ENCODE data around the gene PRKCE. TPM values are rescaled to one million over a fixed set of nuclear protein-coding genes. Genes with fewer than 3 reads are reported as not detected.

The PRKCE gene
- total RNA-seq, 1 experiment from 2014 or later, result 14.8 TPM

- no peak for ATAC-seq
- H3K4me3 ChIP-seq (replicated peaks in 1 of 2; ENCODE audit: low read depth in 1 of 2, low read length in 2 of 2), result no peak overlapping the region
- POLR2A ChIA-PET, result no interaction called here
- RAD21 ChIA-PET (ENCODE audit: low non-redundant PET in 1 of 2, low total read pairs in 2 of 2, uncharacterized antibody in 2 of 2, unreplicated experiment in 2 of 2), result no interaction called here
- H2AFZ ChIP-seq (ENCODE audit: low read depth, low read length, poor library complexity, severe bottlenecking), result no peak overlapping the region
- H3K27me3 ChIP-seq (ENCODE audit: insufficient read depth, low read length), result no peaks in the 10 kb centered on the region
- no peaks in the 10 kb centered on the region for H4K20me1 ChIP-seq (ENCODE audit: insufficient read depth)
- 0 out of 2 replicates have a peak, but pooled peaks cover 5% of the 10 kb centered on the region for H3K79me2 ChIP-seq (ENCODE audit: insufficient read depth, low read length)
- H3K27ac ChIP-seq (ENCODE audit: low read depth, low read length), result no peak overlapping the region
- TF ChIP-seq CBX3 (IDR thresholded peaks at IDR 0.05; ENCODE audit: low read depth) (no peak), ELF1 (IDR thresholded peaks at IDR 0.05; ENCODE audit: borderline replicate concordance, low read depth) (no peak), MAX (IDR thresholded peaks at IDR 0.05) (no peak), FOSL1 (IDR thresholded peaks at IDR 0.05; ENCODE audit: low read depth) (no peak), JUND (IDR thresholded peaks at IDR 0.05) (no peak), SRF (IDR thresholded peaks at IDR 0.05; ENCODE audit: low read depth) (no peak), ATF3 (IDR thresholded peaks at IDR 0.05) (no peak), SIN3A (IDR thresholded peaks at IDR 0.05; ENCODE audit: low read depth) (no peak), RAD21 (IDR thresholded peaks at IDR 0.05; ENCODE audit: low read depth) (no peak), YY1 (IDR thresholded peaks at IDR 0.05; ENCODE audit: extremely low read depth, insufficient replicate concordance, low read depth, low read length) (no peak), POLR2A (IDR thresholded peaks at IDR 0.05; ENCODE audit: borderline replicate concordance, extremely low read depth, insufficient read depth, insufficient read length) (no peak), TCF7L2 (IDR thresholded peaks at IDR 0.05; ENCODE audit: borderline replicate concordance, extremely low read depth, insufficient read depth, insufficient read length) (no peak), CEBPB (IDR thresholded peaks at IDR 0.05; ENCODE audit: low read depth) (no peak), ZNF274 (IDR thresholded peaks at IDR 0.05; ENCODE audit: low read depth, low read length) (no peak)
- H3K4me2 ChIP-seq (ENCODE audit: low read length), result no peak overlapping the region
- H3K4me1 ChIP-seq (ENCODE audit: control insufficient read depth in 1 of 2, insufficient read depth in 2 of 2, low read length in 2 of 2), result no peaks in the 10 kb centered on the region
- H3K9me3 ChIP-seq (ENCODE audit: control insufficient read depth in 1 of 2, insufficient read depth in 1 of 2, low read depth in 1 of 2, low read length in 2 of 2), result no peaks in the 10 kb centered on the region
- H3K9me2 ChIP-seq (ENCODE audit: insufficient read depth), result no peaks in the 10 kb centered on the region
- no peaks in the 10 kb centered on the region for H3K36me3 ChIP-seq (ENCODE audit: control insufficient read depth in 1 of 2, insufficient read depth in 2 of 2, low read length in 2 of 2)
- no TSS peak for BruUV-seq (replicated peaks)
- H3K9ac ChIP-seq (ENCODE audit: low read length), result no peak overlapping the region
- DNase-seq (ENCODE audit: low read depth, low spot score), result no peak
- CTCF ChIA-PET, result no interaction called here
- intact Hi-C loops (cut with micrococcal nuclease), result no loop called here
Observed at GRCh38 chr2:45765728-45766254, 114.3 kb downstream of the PRKCE start.
